COLO829 (cell line): ENCODE results near the gene LTBP2.
"Not testable (repeated sequence)": the region's sequence is repeated elsewhere in the genome, so short reads cannot be mapped to it uniquely, and the experiment has no call there.

ENCODE experiments used
- DNase-seq: peaks from one replicate; pipeline ENCODE4 v3.0.0; 2012; ENCODE audit warnings: low spot score

LTBP2 gene

DNA sequence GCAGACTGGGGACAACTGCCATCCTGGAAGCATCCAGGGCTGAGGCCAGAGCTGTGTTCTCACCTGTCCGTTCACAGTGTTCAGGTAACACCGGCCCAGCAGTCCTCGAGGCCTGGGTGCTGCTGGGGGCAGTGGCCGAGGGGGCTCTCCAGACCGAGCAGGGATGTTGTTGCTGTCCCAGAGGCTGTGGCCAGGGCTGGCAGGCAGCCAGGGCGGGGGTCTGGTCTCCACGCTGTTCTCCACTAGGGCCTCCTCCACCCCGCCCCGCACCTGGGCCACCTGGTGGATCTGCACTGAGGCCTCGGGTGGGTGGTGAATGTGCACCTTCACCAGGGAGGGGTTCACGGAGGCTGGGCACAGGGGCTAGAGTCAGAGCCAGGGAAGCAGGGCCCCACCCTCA lies 61.0 kb downstream of the LTBP2 start:
- no peak for DNase-seq

DNA sequence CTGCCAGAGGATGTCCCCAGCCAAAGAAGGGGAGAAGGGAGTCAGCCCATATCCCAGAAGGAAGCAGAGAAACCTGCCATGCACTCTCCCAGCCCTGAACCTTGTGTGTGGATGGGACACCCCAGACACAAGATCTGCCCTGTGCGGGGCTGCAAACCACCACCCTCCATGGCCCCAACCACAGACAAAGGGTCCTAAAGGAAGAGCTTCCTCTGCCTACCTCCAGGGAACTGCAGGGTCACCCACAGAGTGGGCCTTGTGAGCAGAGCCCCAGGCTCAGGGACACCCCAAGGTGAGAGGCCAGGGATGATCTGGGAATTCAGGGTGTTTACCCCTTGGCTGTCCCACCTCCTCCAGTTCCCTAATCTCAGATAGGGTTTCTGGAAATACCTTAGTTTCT lies 62.0 kb downstream of the LTBP2 start:
- no peak for DNase-seq

DNA sequence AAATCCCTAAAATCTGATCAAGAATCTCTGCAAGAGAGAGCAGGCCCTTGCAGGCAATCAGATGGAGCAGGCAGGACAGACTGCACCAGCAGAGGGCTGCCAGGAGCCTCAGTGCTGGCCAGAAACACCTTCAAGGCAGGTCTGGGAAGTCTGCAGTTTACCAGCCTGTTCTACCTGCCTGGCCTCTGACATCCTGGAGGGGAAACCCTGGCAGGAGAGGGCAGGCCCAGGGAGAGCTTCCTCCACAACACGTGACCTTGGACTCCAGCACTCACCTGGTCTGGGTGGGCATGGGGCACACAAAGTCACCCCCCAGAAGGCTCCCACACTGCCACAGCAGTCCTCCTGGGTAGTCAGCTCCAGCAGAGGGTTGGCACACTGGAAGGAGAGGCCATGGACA lies 62.4 kb downstream of the LTBP2 start:
- DNase-seq, result no peak

DNA sequence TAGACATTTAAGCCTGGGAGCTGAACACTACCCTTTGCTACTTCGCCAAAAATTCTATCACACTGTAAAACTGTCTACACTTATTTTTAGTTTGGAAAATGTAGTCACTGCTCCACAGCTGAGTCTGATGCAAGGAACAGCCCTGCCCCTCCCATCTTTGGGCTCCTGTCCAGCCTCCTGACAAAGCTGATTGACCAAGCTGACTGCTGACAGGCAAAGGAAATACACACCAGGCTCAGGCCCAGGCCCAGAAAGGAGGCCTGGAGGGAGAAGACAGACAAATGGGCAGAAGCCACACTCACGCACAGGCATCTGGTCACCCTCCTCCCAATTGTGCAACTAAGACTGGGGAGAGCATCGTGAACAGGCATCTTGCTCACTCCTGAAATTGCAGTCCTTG lies 63.2 kb downstream of the LTBP2 start:
- DNase-seq, result no peak

DNA sequence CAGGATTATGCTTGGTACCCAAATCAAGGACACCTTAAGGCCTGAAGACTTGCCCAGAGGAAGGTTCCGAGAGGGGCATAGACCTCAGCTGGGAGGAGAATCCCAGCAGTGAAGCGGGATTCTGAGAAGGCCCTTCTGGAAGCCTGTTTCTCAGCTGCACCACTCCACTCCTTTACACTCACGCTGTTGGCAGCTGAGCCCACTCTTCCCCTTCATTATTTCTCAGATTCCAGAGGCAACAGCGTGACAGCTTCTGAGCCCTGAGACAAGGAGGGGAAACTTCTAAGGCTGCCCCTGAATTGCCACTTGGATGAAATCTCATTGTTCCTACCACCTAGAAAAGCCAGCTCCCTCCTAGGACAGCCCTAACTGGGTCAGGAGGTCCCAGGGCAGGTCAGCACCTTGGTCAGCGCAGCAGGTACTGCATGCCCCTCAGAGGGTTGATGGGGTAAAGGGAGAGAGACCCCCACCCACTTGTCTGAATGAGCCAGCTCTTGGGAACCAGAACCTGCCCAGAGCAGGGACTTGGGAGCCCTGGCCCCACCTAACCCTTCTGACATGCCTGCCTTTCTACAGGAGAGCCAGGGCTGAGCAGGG lies 64.6 kb downstream of the LTBP2 start:
- no peak for DNase-seq

- no peak for DNase-seq
Measured at GRCh38 chr14:74546416-74546815, 65.6 kb downstream of the LTBP2 start.

GRCh38 chr14:74545386-74545785 lies 66.7 kb downstream of the LTBP2 start:
- no peak for DNase-seq

DNA sequence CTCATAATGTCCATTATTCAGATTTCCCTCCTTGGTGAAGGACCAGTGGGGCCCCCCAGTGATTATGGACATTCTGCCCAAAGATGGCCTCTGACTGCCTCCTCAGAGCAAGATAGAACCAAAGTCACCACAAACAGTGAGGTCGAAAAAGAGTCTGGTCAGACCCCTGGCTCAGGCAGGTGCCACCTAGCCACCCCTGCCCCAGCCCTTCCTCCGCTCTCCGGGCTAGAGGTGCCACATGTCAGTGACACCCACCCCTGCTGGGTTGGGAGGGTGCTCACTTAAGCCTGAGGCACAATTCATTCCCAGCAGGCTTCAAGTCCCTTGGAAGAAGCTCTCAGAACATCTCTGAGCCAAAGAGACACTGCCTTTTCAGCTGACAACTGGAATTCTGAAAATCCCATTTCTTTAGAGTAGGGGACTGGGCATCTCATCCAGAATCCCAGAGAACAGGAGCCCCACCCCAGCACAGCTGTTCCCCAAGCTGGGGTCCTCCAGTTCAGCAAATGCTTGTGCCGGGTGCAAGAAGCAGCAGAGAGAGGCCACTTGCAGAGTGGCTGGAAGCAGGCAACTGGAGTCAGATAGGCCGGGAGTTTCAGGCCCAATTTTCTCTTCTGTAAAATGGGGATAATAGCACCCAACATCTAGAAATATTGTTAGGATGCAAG lies 68.1 kb downstream of the LTBP2 start:
- DNase-seq, result no peak

DNA sequence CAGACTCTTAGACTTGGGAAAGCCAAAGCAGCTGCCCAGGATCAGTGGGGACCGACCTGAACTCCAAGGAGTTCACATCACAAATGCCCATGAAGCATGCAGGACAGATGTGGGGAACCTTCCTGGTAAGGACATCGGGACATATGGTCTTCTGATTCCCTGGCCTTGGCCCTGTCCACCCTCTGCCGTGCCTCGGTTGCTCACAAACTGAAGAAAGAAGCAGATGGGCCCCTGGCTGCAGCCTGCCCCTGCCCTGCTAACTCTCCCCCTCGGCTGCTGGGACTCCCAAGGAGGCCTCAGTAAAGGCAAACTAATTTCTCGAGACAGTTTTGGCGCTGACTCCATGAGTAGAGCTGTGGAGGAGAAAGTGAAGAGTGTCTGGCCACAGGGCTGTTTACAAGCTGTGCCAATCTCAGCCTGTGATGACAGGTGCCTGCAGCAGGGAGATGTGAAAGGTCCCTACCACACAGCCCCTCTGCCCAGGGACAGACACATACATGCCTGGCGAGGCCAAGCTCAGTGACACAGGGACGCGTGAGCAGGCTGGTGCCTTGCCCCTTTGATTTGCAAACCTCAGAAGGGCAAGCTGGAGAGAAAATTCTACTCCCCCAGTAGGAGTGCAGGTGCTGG lies 69.9 kb downstream of the LTBP2 start:
- no peak for DNase-seq

GRCh38 chr14:74541225-74541624 lies 70.8 kb downstream of the LTBP2 start:
- no peak for DNase-seq

- DNase-seq, result no peak
Measured at GRCh38 chr14:74539503-74539902, 72.5 kb downstream of the LTBP2 start.

DNA sequence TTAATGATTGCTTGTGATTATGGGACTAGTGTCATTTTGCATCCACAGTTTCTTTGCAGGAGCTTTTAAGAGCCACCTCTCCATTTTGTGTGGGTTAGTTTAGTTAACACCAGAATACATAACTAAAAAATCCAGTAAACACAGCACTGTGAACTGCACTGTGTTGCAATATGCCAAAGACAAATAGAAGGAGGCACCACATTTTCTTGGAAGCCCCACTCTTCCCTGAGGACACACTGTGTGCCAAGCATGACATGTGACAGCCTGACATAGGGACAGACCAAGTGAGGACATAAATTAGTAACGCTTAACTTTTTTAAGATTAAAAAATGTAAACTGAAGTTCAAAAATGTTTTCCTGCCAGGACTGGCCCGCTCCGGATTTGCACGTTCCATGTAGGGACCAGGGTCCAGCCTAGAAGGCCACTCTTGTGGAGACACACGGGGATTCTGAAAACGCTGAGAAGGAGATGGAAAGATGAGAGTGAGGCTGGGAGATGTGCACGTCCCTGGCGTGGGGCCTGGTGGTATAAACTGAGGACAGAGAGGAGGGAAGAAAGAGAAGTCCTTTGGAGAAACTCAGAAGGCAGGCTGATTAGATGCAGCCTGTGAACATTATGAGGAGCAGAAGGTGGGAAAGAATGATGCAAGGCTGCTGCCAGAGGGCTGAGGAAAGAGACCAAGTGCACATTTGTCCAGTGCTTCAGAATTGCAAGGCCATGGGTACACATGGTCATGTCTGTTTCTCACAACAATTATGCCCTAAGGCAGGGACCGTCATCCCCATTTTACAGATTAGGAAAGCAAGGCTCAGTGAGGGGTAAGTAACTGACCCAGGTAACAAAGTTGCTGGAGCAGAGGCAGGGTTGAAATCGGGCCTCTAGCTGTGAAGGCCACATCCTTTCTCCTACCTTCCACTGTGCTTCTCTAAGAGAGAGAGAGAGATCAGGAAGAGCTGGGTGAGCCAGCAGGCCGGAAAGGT lies 73.3 kb downstream of the LTBP2 start:
- DNase-seq, result no peak

GRCh38 chr14:74536336-74536735 lies 75.7 kb downstream of the LTBP2 start:
- DNase-seq, result not testable (repeated sequence)

- DNase-seq, result no peak
Measured at GRCh38 chr14:74535756-74536325, 76.2 kb downstream of the LTBP2 start.

GRCh38 chr14:74533576-74533975 lies 78.5 kb downstream of the LTBP2 start:
- DNase-seq, result no peak

- no peak for DNase-seq
Measured at GRCh38 chr14:74532246-74532645, 79.8 kb downstream of the LTBP2 start.

DNA sequence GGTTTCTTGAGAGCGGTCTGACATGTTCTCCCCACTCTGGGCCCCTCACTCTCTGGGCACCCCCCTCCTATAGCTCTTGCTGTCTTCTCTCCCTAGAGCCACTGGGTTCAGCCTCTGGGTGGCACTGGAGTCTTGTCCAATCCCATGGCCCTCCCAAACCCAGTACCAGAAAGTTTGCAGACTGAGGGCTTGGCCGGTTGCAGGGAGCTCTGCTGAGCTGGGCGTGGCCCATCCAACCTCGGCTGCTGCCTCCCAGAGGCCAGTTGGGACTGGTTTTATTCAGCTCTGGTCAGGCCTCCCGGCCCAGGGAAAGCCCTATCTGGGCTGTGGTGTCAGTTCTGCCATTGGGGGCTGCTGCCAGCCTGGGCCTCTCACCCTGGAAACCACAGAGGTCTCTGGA lies 80.6 kb downstream of the LTBP2 start:
- no peak for DNase-seq

DNA sequence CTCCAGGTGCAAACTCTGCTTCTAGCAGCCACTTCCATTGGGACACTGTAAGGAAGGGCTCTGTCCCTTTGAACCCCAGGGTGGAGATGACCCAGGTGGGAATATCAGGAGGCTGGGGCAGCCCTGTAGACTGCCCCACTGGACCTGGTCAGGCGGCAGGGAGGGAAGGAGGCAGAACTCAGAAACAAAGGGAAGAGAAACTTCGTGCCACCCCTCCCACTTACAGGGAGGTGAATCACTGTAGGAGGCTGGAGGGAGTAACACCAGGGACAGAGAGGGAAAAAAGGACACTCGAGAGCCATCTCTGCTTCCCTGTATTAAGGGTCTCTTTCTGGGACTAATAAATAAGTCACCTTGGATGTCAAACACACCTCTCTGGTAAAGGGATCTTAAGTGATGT lies 81.0 kb downstream of the LTBP2 start:
- DNase-seq, result no peak

GRCh38 chr14:74528886-74529285 lies 83.2 kb downstream of the LTBP2 start:
- DNase-seq, result no peak

DNA sequence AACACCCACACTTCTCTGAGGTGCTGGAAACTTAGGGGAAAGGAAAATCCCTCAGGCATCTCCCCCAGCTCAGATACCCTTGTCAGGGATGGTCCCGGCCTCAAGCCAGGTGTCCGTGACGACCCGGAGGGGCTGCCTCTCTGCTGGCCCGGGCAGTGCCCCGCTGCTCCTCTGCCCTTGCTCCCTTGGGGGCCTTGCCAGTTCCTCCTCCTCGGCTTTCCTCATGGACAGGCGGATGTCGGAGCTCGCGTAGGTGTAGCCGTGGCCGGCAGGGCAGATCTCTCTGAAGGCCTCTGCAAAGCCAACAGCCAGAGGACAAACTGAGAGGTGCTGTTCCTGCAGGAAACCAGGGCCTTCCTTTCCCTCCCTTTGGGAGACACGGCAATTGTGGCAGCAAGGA lies 83.6 kb downstream of the LTBP2 start:
- no peak for DNase-seq

- DNase-seq, result no peak
Measured at GRCh38 chr14:74527736-74528280, 84.2 kb downstream of the LTBP2 start.
